ENCODE results near the gene PTPRB.

DNA sequence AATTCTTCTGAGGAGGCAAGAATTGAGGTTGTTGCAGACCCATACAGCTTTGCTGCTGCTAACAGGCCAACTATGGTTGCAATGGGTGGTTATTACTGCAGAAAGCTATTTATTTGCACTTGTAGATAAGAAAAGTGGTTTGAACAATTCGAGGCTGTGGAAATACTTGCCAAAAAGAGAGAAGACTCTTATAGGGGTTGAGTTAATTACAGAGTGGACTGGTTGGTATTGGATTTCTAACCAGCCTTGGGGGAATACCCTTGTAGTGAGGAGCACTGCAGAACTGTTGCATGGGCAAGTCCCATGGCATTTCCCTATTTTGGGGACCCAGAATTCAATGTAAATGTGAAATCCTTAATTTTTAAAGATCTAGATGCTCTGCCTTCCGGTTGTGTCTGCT is 150.6 kb downstream of the PTPRB start:
- no peak for TF ChIP-seq POLR2AphosphoS5 (IDR thresholded peaks at IDR 0.05; ENCODE audit: low read depth, low read length)
- TF ChIP-seq, protein P1, sequence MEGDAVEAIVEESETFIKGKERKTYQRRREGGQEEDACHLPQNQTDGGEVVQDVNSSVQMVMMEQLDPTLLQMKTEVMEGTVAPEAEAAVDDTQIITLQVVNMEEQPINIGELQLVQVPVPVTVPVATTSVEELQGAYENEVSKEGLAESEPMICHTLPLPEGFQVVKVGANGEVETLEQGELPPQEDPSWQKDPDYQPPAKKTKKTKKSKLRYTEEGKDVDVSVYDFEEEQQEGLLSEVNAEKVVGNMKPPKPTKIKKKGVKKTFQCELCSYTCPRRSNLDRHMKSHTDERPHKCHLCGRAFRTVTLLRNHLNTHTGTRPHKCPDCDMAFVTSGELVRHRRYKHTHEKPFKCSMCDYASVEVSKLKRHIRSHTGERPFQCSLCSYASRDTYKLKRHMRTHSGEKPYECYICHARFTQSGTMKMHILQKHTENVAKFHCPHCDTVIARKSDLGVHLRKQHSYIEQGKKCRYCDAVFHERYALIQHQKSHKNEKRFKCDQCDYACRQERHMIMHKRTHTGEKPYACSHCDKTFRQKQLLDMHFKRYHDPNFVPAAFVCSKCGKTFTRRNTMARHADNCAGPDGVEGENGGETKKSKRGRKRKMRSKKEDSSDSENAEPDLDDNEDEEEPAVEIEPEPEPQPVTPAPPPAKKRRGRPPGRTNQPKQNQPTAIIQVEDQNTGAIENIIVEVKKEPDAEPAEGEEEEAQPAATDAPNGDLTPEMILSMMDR (IDR thresholded peaks at IDR 0.05) = no peak
- TF ChIP-seq SIN3A (IDR thresholded peaks at IDR 0.05; ENCODE audit: borderline replicate concordance, insufficient read depth, low read depth, low read length) = no peak
- TF ChIP-seq, protein P2, sequence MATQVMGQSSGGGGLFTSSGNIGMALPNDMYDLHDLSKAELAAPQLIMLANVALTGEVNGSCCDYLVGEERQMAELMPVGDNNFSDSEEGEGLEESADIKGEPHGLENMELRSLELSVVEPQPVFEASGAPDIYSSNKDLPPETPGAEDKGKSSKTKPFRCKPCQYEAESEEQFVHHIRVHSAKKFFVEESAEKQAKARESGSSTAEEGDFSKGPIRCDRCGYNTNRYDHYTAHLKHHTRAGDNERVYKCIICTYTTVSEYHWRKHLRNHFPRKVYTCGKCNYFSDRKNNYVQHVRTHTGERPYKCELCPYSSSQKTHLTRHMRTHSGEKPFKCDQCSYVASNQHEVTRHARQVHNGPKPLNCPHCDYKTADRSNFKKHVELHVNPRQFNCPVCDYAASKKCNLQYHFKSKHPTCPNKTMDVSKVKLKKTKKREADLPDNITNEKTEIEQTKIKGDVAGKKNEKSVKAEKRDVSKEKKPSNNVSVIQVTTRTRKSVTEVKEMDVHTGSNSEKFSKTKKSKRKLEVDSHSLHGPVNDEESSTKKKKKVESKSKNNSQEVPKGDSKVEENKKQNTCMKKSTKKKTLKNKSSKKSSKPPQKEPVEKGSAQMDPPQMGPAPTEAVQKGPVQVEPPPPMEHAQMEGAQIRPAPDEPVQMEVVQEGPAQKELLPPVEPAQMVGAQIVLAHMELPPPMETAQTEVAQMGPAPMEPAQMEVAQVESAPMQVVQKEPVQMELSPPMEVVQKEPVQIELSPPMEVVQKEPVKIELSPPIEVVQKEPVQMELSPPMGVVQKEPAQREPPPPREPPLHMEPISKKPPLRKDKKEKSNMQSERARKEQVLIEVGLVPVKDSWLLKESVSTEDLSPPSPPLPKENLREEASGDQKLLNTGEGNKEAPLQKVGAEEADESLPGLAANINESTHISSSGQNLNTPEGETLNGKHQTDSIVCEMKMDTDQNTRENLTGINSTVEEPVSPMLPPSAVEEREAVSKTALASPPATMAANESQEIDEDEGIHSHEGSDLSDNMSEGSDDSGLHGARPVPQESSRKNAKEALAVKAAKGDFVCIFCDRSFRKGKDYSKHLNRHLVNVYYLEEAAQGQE (IDR thresholded peaks at IDR 0.05; ENCODE audit: insufficient read depth in 1 of 2, low read depth in 2 of 2, low read length in 1 of 2) = no peak
- TF ChIP-seq TCF7L2 (IDR thresholded peaks at IDR 0.05; ENCODE audit: low read depth, low read length) = no peak

Data from Panc1 (cell line).